SK-N-MC (cell line): ENCODE measurements around the gene ARHGEF1.

Experiments used
- EZH2 ChIP-seq: fragments of 200-600 bp; sonication (generic); IDR thresholded peaks from one replicate; pipeline ENCODE4 v1.6.1; 2017; ENCODE audit warnings: antibody characterized with exemption
- POLR2AphosphoS5 ChIP-seq: IDR thresholded peaks from 2 replicates; pipeline ENCODE4 v1.6.1; 2012; ENCODE audit warnings: mild to moderate bottlenecking, low read depth, low read length, borderline replicate concordance

GRCh38 chr19:41903193-41903953 is 20.4 kb downstream of the ARHGEF1 start:
- TF ChIP-seq EZH2: no peak
- TF ChIP-seq POLR2AphosphoS5: no peak
